GM12878 (cell line): Measurements from ENCODE around the gene TAS2R9. TPM values are rescaled to one million over a fixed set of nuclear protein-coding genes. Genes with fewer than 3 reads are reported as not detected.

Experiments used
- ATAC-seq: fragments of 200-7000 bp; cut with Tn5 transposase; 3 replicates; pipeline ENCODE4 v1.9.1; 2020; ENCODE audit warnings: mild to moderate bottlenecking, moderate library complexity
- BruUV-seq: library from RNA; stranded (reverse); fragments of 400-500 nt; replicated peaks from 2 replicates; lab custom pipeline; 2021; lab: Mats Ljungman, UMichigan
- CTCF ChIA-PET: fragments of 300-600 bp; sonication (Branson Sonifier 250); formaldehyde crosslinking; extraction: SDS; loops from one replicate; lab custom pipeline; 2021; ENCODE audit warnings: inconsistent platforms; lab: Yijun Ruan, JAX
- POLR2A ChIA-PET: fragments of 350-600 bp; formaldehyde crosslinking; extraction: SDS; loops from one replicate; lab custom pipeline; 2021; ENCODE audit warnings: inconsistent platforms; lab: Charles Lee
- RAD21 ChIA-PET: fragments of 300-600 bp; sonication (Branson Sonifier 250); formaldehyde crosslinking; loops from one replicate; lab custom pipeline; 2023; ENCODE audit warnings: antibody characterized with exemption; ENCODE audit not compliant: unreplicated experiment; lab: Charles Lee
- SMC1A ChIA-PET: fragments of 300-600 bp; sonication (Branson Sonifier 250); formaldehyde crosslinking; loops from one replicate; lab custom pipeline; 2023; ENCODE audit not compliant: unreplicated experiment, uncharacterized antibody; lab: Charles Lee
- DNase-seq: peaks from one replicate; pipeline ENCODE4 v3.0.0-alpha.2; 2011; ENCODE audit warnings: low read depth, low spot score
- FAIRE-seq: peaks from 3 replicates; lab custom pipeline; 2011; peaks lifted over from hg19 to GRCh38; lab: Jason Lieb, UNC
- H2AFZ ChIP-seq: 2 replicates; pipeline ENCODE4 v1.6.0; 2011; ENCODE audit warnings: low read depth, low read length, control low read depth; ENCODE audit not compliant: control insufficient read depth
- H3K27ac ChIP-seq: 2 replicates; pipeline ENCODE4 v1.5.1; 2011; ENCODE audit warnings: control low read depth; ENCODE audit not compliant: control insufficient read depth, insufficient read depth
- H3K27me3 ChIP-seq, 2 experiments: replicated peaks in 1 of 2; 2 replicates each; pipeline versions ENCODE4 v1.6.0 to v1.6.1; 2011; ENCODE audit warnings: low read length in 1 of 2; ENCODE audit not compliant: control insufficient read depth in 2 of 2, insufficient read depth in 2 of 2
- H3K36me3 ChIP-seq, 2 experiments: 2 replicates each; pipeline ENCODE4 v1.5.1; 2011; ENCODE audit warnings: low read length in 1 of 2; ENCODE audit not compliant: control insufficient read depth in 2 of 2, insufficient read depth in 2 of 2
- H3K4me1 ChIP-seq: 2 replicates; pipeline ENCODE4 v1.6.1; 2011; ENCODE audit warnings: mild to moderate bottlenecking, low read length, moderate library complexity, mixed read lengths; ENCODE audit not compliant: control insufficient read depth, insufficient read depth
- H3K4me2 ChIP-seq: 2 replicates; pipeline ENCODE4 v1.6.0; 2011; ENCODE audit warnings: control low read depth; ENCODE audit not compliant: control insufficient read depth, insufficient read depth
- H3K4me3 ChIP-seq: fragments of 200-600 bp; sonication (generic); 2 replicates; pipeline ENCODE4 v1.5.1; 2016
- H3K79me2 ChIP-seq: 2 replicates; pipeline ENCODE4 v1.6.0; 2011; ENCODE audit warnings: low read length; ENCODE audit not compliant: control insufficient read depth, insufficient read depth
- H3K9ac ChIP-seq: 2 replicates; pipeline ENCODE4 v1.8.0; 2011; ENCODE audit warnings: low read length, control low read depth, mixed read lengths; ENCODE audit not compliant: control insufficient read depth, insufficient read depth
- H3K9me3 ChIP-seq: replicated peaks from 3 replicates; pipeline ENCODE4 v1.5.1; 2011; ENCODE audit warnings: mild to moderate bottlenecking, low read length; ENCODE audit not compliant: control insufficient read depth, insufficient read depth
- H4K20me1 ChIP-seq: 2 replicates; pipeline ENCODE4 v1.6.0; 2011; ENCODE audit not compliant: control insufficient read depth, insufficient read depth
- CUX1 ChIP-seq: IDR thresholded peaks from 2 replicates; pipeline ENCODE4 v1.6.1; 2012; ENCODE audit warnings: improper control_type of control experiment, low read depth, low read length; ENCODE audit not compliant: insufficient replicate concordance
- DPF2 ChIP-seq: fragments of 450-650 bp; IDR thresholded peaks from 2 replicates; pipeline ENCODE4 v1.6.1; 2017; ENCODE audit warnings: mild to moderate bottlenecking
- MLLT1 ChIP-seq: fragments of 450-650 bp; IDR thresholded peaks from 2 replicates; pipeline ENCODE4 v1.6.1; 2016; ENCODE audit warnings: mild to moderate bottlenecking
- PKNOX1 ChIP-seq: fragments of 450-650 bp; IDR thresholded peaks from 2 replicates; pipeline ENCODE4 v1.6.1; 2016; ENCODE audit warnings: mild to moderate bottlenecking
- SPI1 ChIP-seq: IDR thresholded peaks from 2 replicates; pipeline ENCODE4 v1.6.1; 2011; ENCODE audit warnings: low read depth, mild to moderate bottlenecking, low read length, moderate library complexity, borderline replicate concordance; ENCODE audit not compliant: insufficient read depth
- SREBF1 ChIP-seq: IDR thresholded peaks from 2 replicates; pipeline ENCODE4 v1.6.1; 2012; ENCODE audit warnings: mild to moderate bottlenecking, low read length
- SUPT20H ChIP-seq: IDR thresholded peaks from 2 replicates; pipeline ENCODE4 v1.6.1; 2011; ENCODE audit warnings: low read depth, mild to moderate bottlenecking, low read length, moderate library complexity, borderline replicate concordance; ENCODE audit not compliant: control insufficient read depth
- TARDBP ChIP-seq: IDR thresholded peaks from 2 replicates; pipeline ENCODE4 v1.6.1; 2016; ENCODE audit warnings: borderline replicate concordance
- WRNIP1 ChIP-seq: IDR thresholded peaks from 2 replicates; pipeline ENCODE4 v1.6.1; 2011; ENCODE audit warnings: low read depth, low read length, improper control_type of control experiment, borderline replicate concordance
- ZSCAN29 ChIP-seq: fragments of 450-650 bp; IDR thresholded peaks from 2 replicates; pipeline ENCODE4 v1.6.1; 2017; ENCODE audit warnings: mild to moderate bottlenecking, moderate library complexity
- WGBS: methylation state at CpG from one replicate; pipeline ENCODE4 v1.1.6; 2016; ENCODE audit warnings: low lambda C conversion rate; ENCODE audit not compliant: insufficient replicate concordance, insufficient coverage; ENCODE audit errors: missing lambda C conversion rate; 5-methylcytosine and 5-hydroxymethylcytosine counted together
- in situ Hi-C: fragments of 300-500 bp; cut with MboI; formaldehyde crosslinking; loops from 9 replicates; pipeline ENCODE4 v1.14.3; 2018; ENCODE audit warnings: mixed read lengths
- intact Hi-C: fragments of 100-400 bp; cut with micrococcal nuclease; formaldehyde crosslinking; loops from one replicate; pipeline ENCODE4 v1.14.2; 2022; ENCODE audit not compliant: unreplicated experiment
- polyA plus RNA-seq, 11 experiments: library from polyadenylated mRNA; depleted of rRNA in 4 of 11; unstranded in 6 of 11; stranded (reverse) in 5 of 11; fragments of >200 nt; fragmentation: Nextera tagmentation in 4 of 11; fragmentation: Illumina TruSeq in 1 of 11; extraction: Ambion mirVana in 4 of 11; extraction: Trizol in 1 of 11; gene quantifications; 1 replicate in 1 of 11; 2 replicates in 10 of 11; pipeline versions ENCODE4 v1.2.1 to v1.2.3, GENCODE V29; 2011 to 2016; ENCODE audit warnings: inconsistent platforms in 2 of 11, missing spikeins in 2 of 11, low read depth in 1 of 11
- total RNA-seq, 4 experiments: library from RNA; depleted of rRNA in 3 of 4; stranded (reverse); fragments of >200 nt in 3 of 4; fragmentation: Illumina TruSeq in 1 of 4; extraction: Trizol in 1 of 4; gene quantifications; 2 replicates each; pipeline versions ENCODE4 v1.2.1 to v1.2.3, GENCODE V29; 2013 to 2021

Gene TAS2R9
- total and polyA plus RNA-seq, 10 of the 15 experiments (the other 5 are each of a cell fraction or from before 2014, with no cell fraction given) = 0.08 to 0.13 TPM; not detected in 8

- Histone ChIP-seq H4K20me1 (no peaks in the 10 kb centered on the region), H3K9ac (no peak overlapping the region), H3K27ac (no peak overlapping the region), H3K27me3 (peaks cover 1 to 3% of the 10 kb centered on the region in 2 experiments; a peak in 2 of 4 replicates), H3K36me3 (no peaks in the 10 kb centered on the region), H3K9me3 (no peaks in the 10 kb centered on the region), H3K4me1 (no peaks in the 10 kb centered on the region), H2AFZ (no peak overlapping the region), H3K4me2 (no peak overlapping the region), H3K79me2 (no peaks in the 10 kb centered on the region), H3K4me3 (no peak overlapping the region)
- DNase-seq (no peak), ATAC-seq (no peak), FAIRE-seq (no peak)
- ChIA-PET CTCF (interaction anchor here (0.6 kb wide), 1 partner anchor 330 kb away, joined by 4 read pairs; no protein-coding TSS in a partner anchor), POLR2A (no interaction called here), SMC1A (no interaction called here), RAD21 (no interaction called here)
- intact Hi-C loops (no loop called here), in situ Hi-C loops (no loop called here)
- WGBS = 22% methylated on average over 5 of the region's 5 CpGs
- BruUV-seq = no TSS peak
- no peak for TF ChIP-seq SREBF1
- no peak for TF ChIP-seq DPF2
These were observed 8.2 kb downstream of the TAS2R9 start for GRCh38 chr12:10801741-10802140.

- FAIRE-seq (no peak), ATAC-seq (no peak), DNase-seq (no peak)
- no peak overlapping the region for H2AFZ ChIP-seq
- H3K4me3 ChIP-seq = no peak overlapping the region
- CTCF ChIA-PET = no interaction called here
- in situ Hi-C loops (no loop called here), intact Hi-C loops (no loop called here)
- no peak overlapping the region for H3K4me2 ChIP-seq
- H3K27me3 ChIP-seq = peaks cover 0 to 1% of the 10 kb centered on the region in 2 experiments; a peak in 1 of 4 replicates
- H3K9ac ChIP-seq = no peak overlapping the region
- no peak overlapping the region for H3K27ac ChIP-seq
- RAD21 ChIA-PET = no interaction called here
- no peaks in the 10 kb centered on the region for H4K20me1 ChIP-seq
- whole genome bisulfite sequencing = 15% methylated on average over 2 of the region's 2 CpGs
- H3K9me3 ChIP-seq = no peaks in the 10 kb centered on the region
- no peaks in the 10 kb centered on the region for H3K4me1 ChIP-seq
- no peaks in the 10 kb centered on the region for H3K36me3 ChIP-seq
- no peaks in the 10 kb centered on the region for H3K79me2 ChIP-seq
- POLR2A ChIA-PET = no interaction called here
- BruUV-seq = no TSS peak
- SMC1A ChIA-PET = no interaction called here
- TF ChIP-seq SUPT20H (no peak), TARDBP (no peak), PKNOX1 (no peak), SPI1 (no peak), ZSCAN29 (no peak), MLLT1 (no peak), CUX1 (no peak), WRNIP1 (no peak)
These were observed 15.7 kb downstream of the TAS2R9 start for GRCh38 chr12:10794222-10794621.
